RPMI8226 (cell line): ENCODE results near the gene CFAP91.
A peak's percentile ranks its signal among the peaks of the same experiment; 100 is the strongest.

ENCODE experiments used
- DNase-seq: peaks from one replicate; pipeline ENCODE4 v3.0.0-alpha.2; 2015

The CFAP91 gene

GRCh38 chr3:119702530-119703527 lies at the start of gene CFAP91:
TSS of gene CFAP91 (plus strand) at chr3:119703022. CDS start at chr3:119703099, 77 bp downstream.
- DNase-seq, result peak; percentile 91

DNA sequence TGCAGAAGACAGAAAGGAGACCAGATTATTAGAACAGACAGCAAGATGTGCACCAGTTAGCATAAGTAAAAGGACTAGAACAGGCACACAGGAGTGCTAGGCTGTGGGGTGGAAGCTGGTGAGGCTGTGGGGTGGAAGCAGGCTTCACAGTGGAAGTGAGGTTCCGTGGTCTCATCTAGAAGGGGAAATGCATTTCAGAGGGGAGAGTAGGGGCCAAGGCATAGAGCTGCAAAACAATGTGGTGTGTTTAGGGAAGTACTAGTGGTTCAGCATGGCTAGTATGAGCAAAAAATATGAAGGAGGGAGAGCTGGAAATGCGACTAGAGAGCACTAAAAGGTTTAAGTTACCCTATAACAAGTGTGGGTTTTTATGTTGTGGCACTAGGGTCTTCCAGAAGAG lies 48.9 kb upstream of the CFAP91 start:
- DNase-seq, result no peak

- no peak for DNase-seq
These were observed 44.7 kb upstream of the CFAP91 start for GRCh38 chr3:119657887-119658702.

DNA sequence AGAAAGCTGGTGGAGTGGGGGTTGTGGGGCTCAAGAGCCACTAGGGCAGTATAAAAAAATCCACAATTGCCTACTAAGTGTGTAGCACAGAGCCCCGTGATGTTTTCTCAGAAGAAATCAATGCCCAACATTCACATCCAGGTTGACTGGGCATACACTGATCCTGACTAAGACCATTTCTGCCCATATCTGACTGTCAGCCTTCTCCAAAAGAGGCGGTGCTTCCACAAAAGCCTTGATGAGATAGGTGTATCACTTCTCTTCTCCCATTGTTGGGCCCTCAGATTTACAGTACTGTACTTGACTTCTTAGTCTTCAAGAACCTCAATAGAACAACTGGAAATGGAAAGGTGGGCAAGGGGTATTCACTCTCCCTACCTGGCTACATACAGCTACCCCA lies 43.8 kb upstream of the CFAP91 start:
- no peak for DNase-seq

GRCh38 chr3:119659606-119660291 lies 43.1 kb upstream of the CFAP91 start:
- no peak for DNase-seq

DNA sequence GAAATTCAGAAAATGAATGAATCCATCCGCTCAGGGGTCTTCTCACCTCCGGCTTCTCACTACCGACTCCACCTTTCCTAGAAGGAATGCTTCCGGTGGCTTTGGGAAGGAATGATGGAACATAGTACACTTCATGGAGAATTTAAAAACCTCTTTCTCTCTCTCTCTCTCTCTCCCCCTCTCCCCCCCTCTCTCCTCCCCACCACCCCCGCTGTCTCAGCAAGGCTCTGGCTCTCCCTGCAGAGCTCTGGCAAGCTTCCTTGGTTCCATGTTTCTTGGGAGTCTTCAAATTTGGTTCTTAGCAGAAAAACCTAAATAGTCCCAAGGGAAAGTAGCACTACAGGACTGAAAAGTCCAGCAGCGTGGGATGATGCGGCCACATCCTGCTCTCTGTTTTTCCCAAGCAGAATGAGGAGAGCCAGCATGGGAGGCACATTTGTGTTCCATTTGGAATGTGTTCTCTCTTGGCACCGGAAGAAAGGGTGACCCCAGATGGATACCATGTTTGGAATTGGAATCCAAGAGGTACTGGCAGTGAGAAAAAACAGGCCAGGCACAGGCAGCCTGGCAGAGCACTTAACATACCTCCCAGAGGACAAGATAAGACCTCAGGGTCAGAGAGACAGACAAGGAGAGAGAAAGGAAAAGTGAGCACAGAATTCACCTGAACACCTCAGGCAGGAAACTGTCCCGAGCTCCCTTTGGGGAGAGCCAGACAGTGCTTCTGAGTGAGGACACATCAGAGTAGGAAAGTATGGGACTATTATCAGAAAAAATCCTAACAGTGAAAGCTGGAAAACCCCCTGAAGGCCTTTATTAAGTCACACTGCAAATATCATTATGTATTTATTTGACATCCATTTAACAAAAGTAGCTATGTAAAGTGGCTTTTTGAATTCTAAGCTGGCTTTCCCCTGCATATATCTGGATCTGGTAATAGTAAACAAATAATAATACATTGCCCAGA lies 42.1 kb upstream of the CFAP91 start, which contains the start of gene POPDC2:
Gene POPDC2, minus strand, starts transcription at position 116 of the 967 bp plus-strand sequence. CDS start 166 bp downstream, outside the sequence.
- DNase-seq, result no peak

DNA sequence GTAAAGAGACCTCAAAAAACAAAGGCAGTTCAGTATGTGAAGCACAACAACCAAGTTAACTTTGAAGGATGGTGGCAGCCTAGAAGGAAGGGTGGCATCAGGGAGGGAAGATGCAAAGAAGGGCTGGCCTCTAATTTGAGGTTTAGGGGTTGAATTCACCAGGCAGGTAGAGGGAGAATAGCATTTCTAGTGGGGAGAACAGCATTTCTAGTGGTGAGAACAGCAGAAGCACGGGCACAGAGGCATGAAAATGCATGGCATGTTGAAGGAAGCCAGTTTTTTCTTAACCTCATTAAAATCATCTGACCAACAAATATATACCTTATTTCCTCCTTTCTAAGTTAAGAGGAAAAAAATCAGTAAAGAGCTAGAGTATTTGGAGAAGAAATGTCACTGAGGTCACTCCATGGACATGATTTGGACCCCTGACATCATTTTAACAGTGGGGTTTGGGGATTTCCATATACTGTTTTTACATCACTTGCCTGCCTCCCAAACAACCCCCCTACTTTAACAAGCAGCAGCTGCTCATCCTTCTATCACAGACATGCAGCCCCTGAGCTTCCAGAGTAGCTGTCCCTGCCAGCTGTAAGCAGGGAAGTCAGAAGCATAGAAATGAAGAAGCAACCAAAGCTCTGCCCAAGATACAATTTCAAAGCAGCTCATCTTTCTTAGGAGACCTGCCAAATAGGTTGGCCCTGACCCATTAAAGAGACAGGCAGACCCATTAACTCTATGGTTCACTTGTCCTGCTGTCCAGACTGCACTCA lies 40.0 kb upstream of the CFAP91 start:
- DNase-seq, result no peak

DNA sequence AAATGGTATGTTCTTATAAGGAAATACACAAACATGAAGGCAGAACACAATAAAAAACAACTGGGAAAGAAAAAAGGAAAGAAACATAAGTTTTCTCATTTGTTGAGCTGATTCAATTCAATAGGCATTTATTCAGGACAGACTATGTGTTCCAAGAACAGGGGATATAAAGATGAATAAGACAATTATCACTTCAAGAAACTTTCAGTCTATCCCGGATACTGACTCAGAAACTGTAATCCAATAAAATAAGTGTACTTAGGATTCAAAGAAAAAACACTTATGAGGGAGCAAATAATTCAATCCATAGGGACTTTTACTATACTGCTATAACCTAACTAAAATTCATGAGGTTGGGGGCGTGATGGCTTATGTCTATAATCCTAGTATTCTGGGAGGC lies 38.9 kb upstream of the CFAP91 start:
- DNase-seq, result no peak

DNA sequence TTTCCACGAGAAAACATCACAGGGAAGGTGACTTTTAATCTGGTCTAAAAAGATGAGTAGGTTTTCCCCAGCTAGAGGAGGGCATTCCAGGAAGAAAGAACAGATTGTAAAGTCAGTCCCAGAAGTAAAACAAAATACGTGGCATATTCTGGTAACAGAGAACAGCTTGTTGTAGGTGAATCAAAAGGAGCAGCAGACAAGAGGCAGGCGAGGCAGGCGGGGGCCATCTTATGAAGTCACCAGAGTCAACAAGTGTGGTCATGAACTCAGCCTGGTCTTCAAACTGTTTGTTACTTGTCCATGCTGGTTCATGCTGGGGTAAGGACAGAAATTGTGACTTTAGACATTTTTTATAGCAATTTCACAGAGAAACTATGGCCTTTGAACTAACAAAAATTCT lies 38.5 kb upstream of the CFAP91 start:
- no peak for DNase-seq

- DNase-seq, result no peak
These were observed 37.9 kb upstream of the CFAP91 start for GRCh38 chr3:119664850-119665379.

GRCh38 chr3:119665954-119666559 lies 36.8 kb upstream of the CFAP91 start:
- no peak for DNase-seq

- no peak for DNase-seq
These were observed 32.8 kb upstream of the CFAP91 start for GRCh38 chr3:119669906-119670570.

DNA sequence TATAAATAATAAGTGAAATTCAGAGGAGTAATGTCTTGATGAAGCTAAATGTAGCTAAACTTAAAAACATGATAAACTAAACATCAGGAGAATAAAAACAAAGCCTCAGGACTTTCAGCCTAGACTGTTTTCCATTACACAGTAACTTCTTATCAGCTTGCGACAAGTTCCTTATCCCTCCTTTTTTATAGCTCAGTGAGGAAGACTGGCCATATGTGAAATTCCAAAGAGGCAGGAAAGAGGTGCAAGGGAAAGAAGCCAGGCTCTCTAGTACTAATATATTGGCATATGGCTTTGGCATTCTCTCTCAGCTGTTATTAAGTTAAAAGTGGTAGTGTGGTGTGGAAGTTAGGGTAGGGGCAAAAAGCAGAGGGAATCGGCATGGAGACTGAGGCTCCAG lies 30.0 kb upstream of the CFAP91 start:
- DNase-seq, result no peak

DNA sequence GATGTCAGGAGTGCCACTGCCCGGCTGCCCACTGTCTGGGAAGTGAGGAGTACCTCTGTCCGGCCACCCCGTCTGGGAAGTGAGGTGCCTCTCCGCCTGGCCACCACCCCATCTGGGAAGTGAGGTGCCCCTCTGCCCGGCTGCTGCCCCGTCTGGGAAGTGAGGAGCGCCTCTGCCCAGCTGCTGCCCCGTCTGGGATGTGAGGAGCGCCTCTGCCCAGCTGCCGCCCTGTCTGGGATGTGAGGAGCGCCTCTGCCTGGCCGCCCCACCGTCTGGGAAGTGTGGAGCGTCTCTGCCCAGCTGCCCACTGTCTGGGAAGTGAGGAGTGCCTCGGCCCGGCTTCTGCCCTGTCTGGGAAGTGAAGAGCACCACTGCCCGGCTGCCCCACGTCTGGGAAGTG lies 28.9 kb upstream of the CFAP91 start:
- no peak for DNase-seq

- no peak for DNase-seq
These were observed 27.5 kb upstream of the CFAP91 start for GRCh38 chr3:119675188-119675874.

DNA sequence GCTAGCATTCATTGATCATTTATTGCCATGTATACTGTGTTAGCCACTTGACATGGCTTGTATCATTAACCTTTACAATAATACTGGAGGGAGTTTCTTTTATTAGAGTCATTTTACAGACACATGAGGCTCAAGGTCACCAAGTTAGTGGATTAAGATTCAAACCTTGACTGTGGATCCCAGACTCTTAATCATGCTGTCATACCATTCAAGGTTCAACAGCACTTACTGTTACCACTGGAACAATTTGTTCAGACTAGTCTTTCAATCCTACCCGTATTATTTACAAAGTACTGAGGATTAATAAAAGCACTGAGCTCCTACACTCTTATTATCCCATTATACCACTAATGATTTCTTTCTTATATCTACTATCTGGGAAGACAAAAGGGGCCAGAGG lies 26.8 kb upstream of the CFAP91 start:
- no peak for DNase-seq

DNA sequence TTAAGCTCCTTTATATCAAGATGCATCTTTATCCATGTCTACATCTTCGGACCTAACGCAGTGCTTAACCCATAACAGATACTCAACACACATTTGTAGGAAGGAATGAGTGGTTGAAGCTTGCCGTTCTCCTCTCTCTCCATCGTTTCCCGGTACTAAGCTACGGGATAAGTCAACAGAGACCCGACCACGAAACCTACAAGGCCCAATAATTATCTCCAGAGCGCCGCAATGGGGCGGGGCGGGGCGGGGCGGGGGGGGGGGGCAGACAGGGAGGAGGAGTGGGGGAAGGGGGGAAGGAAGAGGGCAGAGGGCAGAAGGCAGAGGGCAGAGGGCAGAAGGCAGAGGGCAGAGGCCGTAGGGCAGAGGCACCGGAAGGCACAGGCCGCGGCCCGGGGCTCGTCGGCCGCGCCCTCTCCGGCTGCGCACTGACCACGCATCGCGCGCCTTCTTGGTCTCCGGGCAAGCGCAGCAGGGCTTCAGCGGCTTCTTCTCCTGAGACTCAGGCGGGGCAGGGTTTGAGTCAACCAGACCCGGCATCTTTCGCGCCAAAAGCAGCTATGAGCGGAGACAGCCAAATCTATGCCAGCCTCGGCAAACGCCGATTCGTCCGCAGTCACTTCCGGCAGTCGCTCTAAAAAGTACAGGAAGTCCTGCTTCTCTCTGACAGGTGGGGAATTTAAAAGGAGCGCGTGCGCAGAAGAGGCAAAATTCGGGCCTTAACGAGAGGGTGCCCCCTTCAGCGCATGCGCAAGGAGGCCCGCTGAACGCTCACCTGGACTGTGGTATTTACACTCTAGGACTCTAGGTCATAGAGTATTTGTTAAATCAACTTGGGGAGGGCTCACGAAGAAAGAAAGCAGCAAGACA lies 25.8 kb upstream of the CFAP91 start, which contains the start of gene COX17:
Gene COX17, minus strand, starts transcription at position 636 of the 870 bp plus-strand sequence. Its CDS starts 96 bp downstream, at position 540.
- peak; percentile 98 for DNase-seq

GRCh38 chr3:119677641-119677934 lies 25.2 kb upstream of the CFAP91 start:
- no peak for DNase-seq
